Kidney epithelial cell (primary cell): ENCODE results near the gene DNAH11. TPM values are rescaled to one million over a fixed set of nuclear protein-coding genes. Genes with fewer than 3 reads are reported as not detected.

Source experiments
- DNase-seq: peaks from one replicate; pipeline ENCODE4 v3.0.0-alpha.2; 2010; ENCODE audit warnings: low read depth
- H3K27me3 ChIP-seq: 2 replicates; pipeline ENCODE4 v1.6.0; 2011; ENCODE audit warnings: low read length; ENCODE audit not compliant: control insufficient read depth, insufficient read depth
- H3K36me3 ChIP-seq: 2 replicates; pipeline ENCODE4 v1.5.1; 2011; ENCODE audit warnings: low read length; ENCODE audit not compliant: control insufficient read depth, insufficient read depth
- H3K4me3 ChIP-seq: 2 replicates; pipeline ENCODE4 v1.5.1; 2011; ENCODE audit warnings: low read depth, mild to moderate bottlenecking, control low read depth, low read length
- CTCF ChIP-seq: IDR thresholded peaks from 2 replicates; pipeline ENCODE4 v1.5.1; 2011; ENCODE audit warnings: mild to moderate bottlenecking, moderate library complexity, low read length, control low read depth, inconsistent platforms; ENCODE audit not compliant: insufficient read depth, poor library complexity, severe bottlenecking
- total RNA-seq: library from RNA; depleted of rRNA; stranded (reverse); fragments of >200 nt; gene quantifications from 2 replicates; pipeline ENCODE4 v1.2.3, GENCODE V29; 2015

Gene DNAH11
- total RNA-seq, 1 donor from 2014 or later: not detected

GRCh38 chr7:21884496-21884895 is 341.7 kb downstream of the DNAH11 start:
- Histone ChIP-seq H3K27me3 (no peaks in the 10 kb centered on the region), H3K4me3 (no peak overlapping the region)
- DNase-seq: no peak

GRCh38 chr7:21886396-21886795 is 343.6 kb downstream of the DNAH11 start:
- H3K4me3 ChIP-seq: no peak overlapping the region
- no peaks in the 10 kb centered on the region for H3K27me3 ChIP-seq
- H3K36me3 ChIP-seq: no peaks in the 10 kb centered on the region
- no peak for DNase-seq
- no peak for TF ChIP-seq CTCF

More at GRCh38 chr7:21884496-21884895, 341.7 kb downstream of the DNAH11 start:
- H3K36me3 ChIP-seq: no peaks in the 10 kb centered on the region
- TF ChIP-seq CTCF: no peak

GRCh38 chr7:21887353-21887752 is 344.5 kb downstream of the DNAH11 start:
- H3K36me3 ChIP-seq: no peaks in the 10 kb centered on the region
- TF ChIP-seq CTCF: no peak
- H3K27me3 ChIP-seq: no peaks in the 10 kb centered on the region
- DNase-seq: no peak
- H3K4me3 ChIP-seq: no peak overlapping the region

- no peaks in the 10 kb centered on the region for H3K27me3 ChIP-seq
- DNase-seq: no peak
- no peak overlapping the region for H3K4me3 ChIP-seq
- no peaks in the 10 kb centered on the region for H3K36me3 ChIP-seq
- no peak for TF ChIP-seq CTCF
These were observed 344.9 kb downstream of the DNAH11 start for GRCh38 chr7:21887779-21888178.

- TF ChIP-seq CTCF: no peak
- DNase-seq: no peak
- Histone ChIP-seq H3K4me3 (no peak overlapping the region), H3K36me3 (no peaks in the 10 kb centered on the region), H3K27me3 (no peaks in the 10 kb centered on the region)
These were observed 348.5 kb downstream of the DNAH11 start for GRCh38 chr7:21891291-21891690.

- Histone ChIP-seq H3K27me3 (no peaks in the 10 kb centered on the region), H3K36me3 (no peaks in the 10 kb centered on the region), H3K4me3 (no peak overlapping the region)
- no peak for DNase-seq
- TF ChIP-seq CTCF: no peak
These were observed 350.6 kb downstream of the DNAH11 start for GRCh38 chr7:21893401-21893800.
